ENCODE data around the gene KRT4.

The KRT4 gene

GRCh38 chr12:52821826-52822660 is 8.1 kb upstream of the KRT4 start:
- no peak for DNase-seq

GRCh38 chr12:52821071-52821730 is 7.3 kb upstream of the KRT4 start:
- no peak for DNase-seq

GRCh38 chr12:52820521-52820920 is 6.6 kb upstream of the KRT4 start:
- DNase-seq, result no peak

- DNase-seq, result no peak
These were observed 6.0 kb upstream of the KRT4 start for GRCh38 chr12:52819731-52820510.

- DNase-seq, result no peak
These were observed 5.0 kb upstream of the KRT4 start for GRCh38 chr12:52818887-52819420.

GRCh38 chr12:52818388-52818787 is 4.5 kb upstream of the KRT4 start:
- DNase-seq, result no peak

GRCh38 chr12:52817699-52818238 is 3.9 kb upstream of the KRT4 start:
- no peak for DNase-seq

GRCh38 chr12:52817003-52817698 is 3.2 kb upstream of the KRT4 start:
- DNase-seq, result no peak

GRCh38 chr12:52815676-52816588 is 2.0 kb upstream of the KRT4 start:
- no peak for DNase-seq

GRCh38 chr12:52815161-52815560 is 1.2 kb upstream of the KRT4 start:
- DNase-seq, result no peak

GRCh38 chr12:52814710-52815155 is 817 bp upstream of the KRT4 start:
- DNase-seq, result no peak

- no peak for DNase-seq
These were observed 605 bp downstream of the KRT4 start for GRCh38 chr12:52813203-52813819.

- DNase-seq, result no peak
These were observed 1.2 kb downstream of the KRT4 start for GRCh38 chr12:52812749-52813148.

- no peak for DNase-seq
These were observed 1.9 kb downstream of the KRT4 start for GRCh38 chr12:52812073-52812400.

GRCh38 chr12:52811191-52812072 is 2.5 kb downstream of the KRT4 start:
- no peak for DNase-seq

GRCh38 chr12:52810554-52810953 is 3.4 kb downstream of the KRT4 start:
- DNase-seq, result no peak

GRCh38 chr12:52809166-52809565 is 4.8 kb downstream of the KRT4 start:
- DNase-seq, result no peak

- no peak for DNase-seq
These were observed 5.2 kb downstream of the KRT4 start for GRCh38 chr12:52808573-52809160.
